ENCODE results near the gene MPO. TPM values are rescaled to one million over a fixed set of nuclear protein-coding genes. Genes with fewer than 3 reads are reported as not detected.

The MPO gene
- total and polyA plus RNA-seq, 4 donors, result 0.18 to 0.63 (median 0.32) TPM

GRCh38 chr17:58308173-58308984, 27.6 kb upstream of the MPO start:
- 80 to 83% methylated on average over 25 to 32 of the region's 32 CpGs for WGBS, 2 donors
- Histone ChIP-seq H3K4me1 (ENCODE audit: control insufficient read depth in 1 of 2, insufficient read depth in 2 of 2, low read length in 2 of 2) (no peaks in the 10 kb centered on the region), H3K9me3 (ENCODE audit: control insufficient read depth, low read length) (no peaks in the 10 kb centered on the region), H3K4me3 (ENCODE audit: low read length in 2 of 2) (no peak overlapping the region), H3K27me3 (ENCODE audit: control insufficient read depth in 1 of 2, insufficient read depth in 2 of 2, low read length in 1 of 2) (no peaks in the 10 kb centered on the region), H3K36me3 (ENCODE audit: control insufficient read depth in 1 of 2, insufficient read depth in 2 of 2, low read length in 1 of 2) (no peaks in the 10 kb centered on the region), H3K27ac (ENCODE audit: low read depth in 1 of 2, low read length in 2 of 2) (no peak overlapping the region)
- DNase-seq (no peak), ATAC-seq (ENCODE audit: low FRiP score) (no peak)
- intact Hi-C loops (cut with DNase I), result no loop called here

DNA sequence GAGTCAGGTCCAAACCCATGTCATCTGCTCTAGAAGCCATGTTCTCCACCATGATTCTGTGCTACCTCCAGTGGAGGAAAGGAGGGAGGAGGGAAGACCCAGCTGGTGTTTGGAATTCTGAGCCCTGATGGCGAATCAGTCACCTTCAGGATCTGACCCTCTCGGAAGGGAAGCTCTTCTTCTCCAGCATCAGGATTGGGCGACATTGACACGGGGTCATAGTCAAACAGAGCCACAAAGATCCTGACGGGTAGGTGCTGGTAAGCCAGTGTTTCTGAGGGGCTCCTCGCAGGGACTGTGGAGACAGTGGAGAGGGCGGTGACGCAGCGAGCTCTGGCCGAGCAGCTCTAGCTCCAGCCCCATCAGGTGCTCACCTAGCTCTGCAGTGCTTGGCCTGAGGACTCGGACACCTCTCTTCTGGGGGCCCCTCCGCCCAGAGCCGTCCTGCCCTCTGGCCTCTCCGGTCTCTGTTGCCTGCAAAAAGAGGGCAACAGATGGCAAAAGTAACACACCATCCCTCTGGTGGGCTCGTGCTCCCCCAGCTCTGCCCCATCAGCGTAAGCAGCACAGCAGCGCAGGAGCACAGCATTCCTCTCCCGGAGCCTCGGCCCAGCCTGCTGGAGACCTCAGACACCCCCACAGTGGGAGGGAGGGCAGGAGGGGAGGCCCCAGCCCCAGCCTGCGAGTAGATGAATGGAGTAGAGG, 26.9 kb upstream of the MPO start:
- ATAC-seq (ENCODE audit: low FRiP score) (no peak), DNase-seq (no peak)
- Histone ChIP-seq H3K27me3 (ENCODE audit: control insufficient read depth in 1 of 2, insufficient read depth in 2 of 2, low read length in 1 of 2) (no peaks in the 10 kb centered on the region), H3K27ac (ENCODE audit: low read depth in 1 of 2, low read length in 2 of 2) (no peak overlapping the region), H3K4me1 (ENCODE audit: control insufficient read depth in 1 of 2, insufficient read depth in 2 of 2, low read length in 2 of 2) (no peaks in the 10 kb centered on the region), H3K4me3 (ENCODE audit: low read length in 2 of 2) (no peak overlapping the region), H3K36me3 (ENCODE audit: control insufficient read depth in 1 of 2, insufficient read depth in 2 of 2, low read length in 1 of 2) (no peaks in the 10 kb centered on the region), H3K9me3 (ENCODE audit: control insufficient read depth, low read length) (no peaks in the 10 kb centered on the region)
- 87 to 88% methylated on average over 20 of the region's 20 CpGs for WGBS, 2 donors
- intact Hi-C loops (cut with DNase I), result no loop called here

- ATAC-seq (ENCODE audit: low FRiP score) (no peak), DNase-seq (peak in 1 of 2 donors; percentile 55)
- 91 to 92% methylated on average over 19 of the region's 19 CpGs for WGBS, 2 donors
Measured at GRCh38 chr17:58306131-58306951, 25.6 kb upstream of the MPO start.

DNA sequence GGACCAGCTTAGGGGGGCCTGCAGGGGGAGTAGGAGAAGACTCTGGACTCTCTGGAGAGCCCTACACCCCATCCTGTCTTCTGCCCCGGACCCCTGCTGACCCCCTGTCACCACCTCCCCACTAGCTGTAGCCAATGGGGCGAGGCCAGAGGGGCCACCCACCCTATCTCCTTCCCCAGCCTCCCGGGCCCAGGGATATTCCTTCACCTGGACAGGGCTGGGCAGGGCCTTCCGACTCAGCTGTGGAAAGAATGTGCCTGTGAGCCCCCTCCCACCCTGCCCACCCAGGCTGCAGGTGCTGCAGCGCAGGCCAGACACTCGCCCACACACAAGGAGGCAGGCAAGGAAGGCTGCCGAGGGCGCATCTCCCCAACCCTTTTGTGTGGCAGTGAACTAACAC, 24.9 kb upstream of the MPO start:
- intact Hi-C loops (cut with DNase I), result no loop called here

More at GRCh38 chr17:58306131-58306951, 25.6 kb upstream of the MPO start:
- no peak overlapping the region for H3K27ac ChIP-seq (ENCODE audit: low read depth in 1 of 2, low read length in 2 of 2)
- H3K9me3 ChIP-seq (ENCODE audit: control insufficient read depth, low read length), result no peaks in the 10 kb centered on the region
- no peaks in the 10 kb centered on the region for H3K36me3 ChIP-seq (ENCODE audit: control insufficient read depth in 1 of 2, insufficient read depth in 2 of 2, low read length in 1 of 2)
- no peaks in the 10 kb centered on the region for H3K27me3 ChIP-seq (ENCODE audit: control insufficient read depth in 1 of 2, insufficient read depth in 2 of 2, low read length in 1 of 2)
- intact Hi-C loops (cut with DNase I), result no loop called here
- no peaks in the 10 kb centered on the region for H3K4me1 ChIP-seq (ENCODE audit: control insufficient read depth in 1 of 2, insufficient read depth in 2 of 2, low read length in 2 of 2)
- H3K4me3 ChIP-seq (ENCODE audit: low read length in 2 of 2), result no peak overlapping the region

DNA sequence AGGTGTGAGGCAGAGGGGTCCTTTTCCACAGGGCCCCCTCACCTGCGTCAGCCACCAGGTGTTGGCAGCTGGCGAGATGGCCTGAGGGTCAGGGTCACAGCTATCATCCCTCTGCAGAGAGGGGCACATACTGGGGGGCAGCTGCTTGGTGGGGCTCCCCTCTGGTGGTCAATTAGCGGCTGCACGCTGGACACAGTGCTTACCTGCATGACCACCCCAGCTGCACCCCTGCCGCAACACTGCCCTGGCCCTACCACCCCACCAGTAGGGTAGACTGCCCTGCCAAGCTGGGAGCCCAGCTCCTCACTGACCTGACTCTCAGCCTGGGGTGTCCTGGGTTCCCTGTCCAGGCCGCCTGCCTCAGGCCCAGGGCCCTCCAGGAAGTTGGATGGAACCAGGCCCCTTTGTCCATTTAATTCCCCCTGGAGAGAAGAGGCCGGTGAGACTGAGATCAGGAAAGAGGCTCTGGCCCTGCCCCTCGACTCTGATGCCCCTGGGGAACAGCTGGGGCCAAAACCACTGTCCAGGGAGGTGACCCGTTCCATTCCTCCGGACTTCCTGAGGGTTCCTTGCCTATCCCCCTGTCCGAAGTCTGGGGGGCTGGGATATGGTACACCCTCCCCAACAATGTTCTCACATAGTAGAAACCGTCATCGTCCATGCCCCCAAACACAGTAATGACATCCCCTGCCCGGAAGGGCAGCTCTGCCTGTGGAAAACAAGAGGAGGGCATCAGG, 24.2 kb upstream of the MPO start:
- Histone ChIP-seq H3K4me1 (ENCODE audit: control insufficient read depth in 1 of 2, insufficient read depth in 2 of 2, low read length in 2 of 2) (no peaks in the 10 kb centered on the region), H3K27ac (ENCODE audit: low read depth in 1 of 2, low read length in 2 of 2) (no peak overlapping the region), H3K36me3 (ENCODE audit: control insufficient read depth in 1 of 2, insufficient read depth in 2 of 2, low read length in 1 of 2) (no peaks in the 10 kb centered on the region), H3K9me3 (ENCODE audit: control insufficient read depth, low read length) (no peaks in the 10 kb centered on the region), H3K4me3 (ENCODE audit: low read length in 2 of 2) (no peak overlapping the region), H3K27me3 (ENCODE audit: control insufficient read depth in 1 of 2, insufficient read depth in 2 of 2, low read length in 1 of 2) (no peaks in the 10 kb centered on the region)
- intact Hi-C loops (cut with DNase I), result no loop called here
- no peak for ATAC-seq (ENCODE audit: low FRiP score)
- WGBS, 2 donors, result 87 to 89% methylated on average over 14 of the region's 14 CpGs
- DNase-seq, result peak in 1 of 2 donors; percentile 69

More for the DNA sequence above, 24.9 kb upstream of the MPO start:
- Histone ChIP-seq H3K4me1 (ENCODE audit: control insufficient read depth in 1 of 2, insufficient read depth in 2 of 2, low read length in 2 of 2) (no peaks in the 10 kb centered on the region), H3K27me3 (ENCODE audit: control insufficient read depth in 1 of 2, insufficient read depth in 2 of 2, low read length in 1 of 2) (no peaks in the 10 kb centered on the region), H3K36me3 (ENCODE audit: control insufficient read depth in 1 of 2, insufficient read depth in 2 of 2, low read length in 1 of 2) (no peaks in the 10 kb centered on the region), H3K27ac (ENCODE audit: low read depth in 1 of 2, low read length in 2 of 2) (no peak overlapping the region), H3K9me3 (ENCODE audit: control insufficient read depth, low read length) (no peaks in the 10 kb centered on the region), H3K4me3 (ENCODE audit: low read length in 2 of 2) (no peak overlapping the region)
- DNase-seq (peak in 1 of 2 donors; percentile 41), ATAC-seq (ENCODE audit: low FRiP score) (no peak)
- WGBS, 2 donors, result 84 to 87% methylated on average over 7 to 8 of the region's 8 CpGs

DNA sequence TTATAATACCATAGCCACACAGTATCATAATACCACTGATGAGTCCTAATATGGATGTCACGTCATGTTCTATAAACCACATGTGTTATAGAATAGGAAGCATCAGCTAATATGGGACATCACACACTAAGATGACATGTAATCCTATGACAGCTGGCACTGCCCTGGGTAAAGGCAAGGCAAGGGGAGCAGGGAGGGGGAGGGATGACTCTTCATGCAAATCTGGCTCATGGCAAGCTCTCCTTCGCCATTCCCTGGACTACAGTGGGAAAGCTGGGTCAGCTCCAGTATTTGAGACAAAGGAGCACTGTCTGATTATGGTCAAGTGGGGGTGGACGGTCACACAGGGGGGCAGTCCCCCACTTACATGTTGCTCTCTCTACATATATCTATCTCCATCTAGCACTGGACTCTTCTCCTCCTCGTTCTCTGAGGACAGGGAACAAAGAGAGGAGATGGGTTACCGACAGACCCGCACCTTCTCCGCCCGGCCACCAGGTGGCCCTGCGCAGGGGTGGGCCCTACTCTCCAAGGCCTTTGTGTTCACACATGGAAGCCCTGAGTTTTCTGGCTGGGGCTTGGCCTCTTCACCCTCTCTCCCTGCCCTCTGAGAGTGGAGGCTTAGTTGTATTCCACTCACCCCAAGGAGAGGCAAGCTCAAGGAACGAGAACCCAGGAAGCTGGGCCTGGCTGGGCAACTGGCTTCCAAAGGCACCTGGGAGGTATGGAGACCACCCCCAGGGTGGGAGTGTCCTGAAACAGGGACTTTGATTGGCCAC, 23.4 kb upstream of the MPO start:
- Histone ChIP-seq H3K4me1 (ENCODE audit: control insufficient read depth in 1 of 2, insufficient read depth in 2 of 2, low read length in 2 of 2) (no peaks in the 10 kb centered on the region), H3K27me3 (ENCODE audit: control insufficient read depth in 1 of 2, insufficient read depth in 2 of 2, low read length in 1 of 2) (no peaks in the 10 kb centered on the region), H3K36me3 (ENCODE audit: control insufficient read depth in 1 of 2, insufficient read depth in 2 of 2, low read length in 1 of 2) (no peaks in the 10 kb centered on the region), H3K9me3 (ENCODE audit: control insufficient read depth, low read length) (no peaks in the 10 kb centered on the region), H3K4me3 (ENCODE audit: low read length in 2 of 2) (no peak overlapping the region), H3K27ac (ENCODE audit: low read depth in 1 of 2, low read length in 2 of 2) (no peak overlapping the region)
- intact Hi-C loops (cut with DNase I), result no loop called here
- 57 to 58% methylated on average over 10 of the region's 10 CpGs for WGBS, 2 donors
- ATAC-seq (ENCODE audit: low FRiP score) (no peak), DNase-seq (peak in 1 of 2 donors; percentile 75)

DNA sequence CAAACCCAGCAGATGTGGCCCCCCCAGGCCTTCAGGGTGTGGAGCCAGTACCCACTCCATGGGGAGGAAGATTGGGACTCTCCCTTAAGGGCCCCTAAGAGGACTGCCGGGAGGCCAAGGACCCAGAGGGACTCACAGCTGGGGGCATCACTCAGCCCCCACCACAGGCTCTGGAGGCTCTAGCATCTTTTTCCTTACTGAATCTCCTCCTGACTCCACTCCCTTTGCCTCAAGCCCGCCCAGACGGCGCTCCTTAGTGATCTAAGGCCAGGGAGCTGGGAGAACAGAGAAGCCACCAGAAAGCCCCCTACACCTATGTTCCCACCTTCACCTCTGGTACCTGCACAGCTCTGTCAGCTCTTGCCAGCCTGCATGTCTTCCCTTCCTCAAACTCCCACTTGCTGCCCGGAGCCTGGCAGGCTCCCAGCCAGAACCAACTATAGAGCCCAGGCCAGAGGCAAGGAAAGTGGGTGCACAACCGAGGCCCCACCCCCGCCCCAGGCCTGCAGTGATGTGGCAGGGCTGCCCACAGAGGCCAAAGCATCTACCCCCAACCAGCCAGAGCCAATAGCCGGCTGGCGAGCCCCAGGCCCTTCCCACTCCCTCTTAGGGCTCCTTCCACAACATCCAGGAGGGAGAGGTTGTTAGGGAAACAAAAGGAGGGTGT, 22.3 kb upstream of the MPO start:
- H3K4me3 ChIP-seq (ENCODE audit: low read length in 2 of 2), result no peak overlapping the region
- DNase-seq, result peak in 1 of 2 donors; percentile 66
- no peaks in the 10 kb centered on the region for H3K9me3 ChIP-seq (ENCODE audit: control insufficient read depth, low read length)
- H3K27ac ChIP-seq (ENCODE audit: low read depth in 1 of 2, low read length in 2 of 2), result no peak overlapping the region
- no peaks in the 10 kb centered on the region for H3K36me3 ChIP-seq (ENCODE audit: control insufficient read depth in 1 of 2, insufficient read depth in 2 of 2, low read length in 1 of 2)
- WGBS, 2 donors, result 76 to 86% methylated on average over 9 of the region's 9 CpGs
- no peaks in the 10 kb centered on the region for H3K4me1 ChIP-seq (ENCODE audit: control insufficient read depth in 1 of 2, insufficient read depth in 2 of 2, low read length in 2 of 2)
- H3K27me3 ChIP-seq (ENCODE audit: control insufficient read depth in 1 of 2, insufficient read depth in 2 of 2, low read length in 1 of 2), result no peaks in the 10 kb centered on the region
- ATAC-seq (ENCODE audit: low FRiP score), result no peak
- intact Hi-C loops (cut with DNase I), result no loop called here
